A549 treated with AZD2906 at 1 μM for 4 hours (cell line): ENCODE measurements around the gene XPO4. TPM values are rescaled to one million over a fixed set of nuclear protein-coding genes. Genes with fewer than 3 reads are reported as not detected.

Source experiments
- total RNA-seq: library from RNA; stranded (reverse); fragments of 200-300 nt; extraction: Qiagen RNA extraction; gene quantifications from 5 replicates; pipeline ENCODE4 v1.2.3, GENCODE V29; 2022

The XPO4 gene
- total RNA-seq: 4.8 to 6.5 TPM (median 5.8 TPM) in 5 replicates

GRCh38 chr13:20902438-20903163 is at the start of gene XPO4:
TSS of gene XPO4 (minus strand) at chr13:20902746. CDS start at chr13:20902738, 8 bp downstream.

GRCh38 chr13:20773194-20774080 is 129.1 kb downstream of the XPO4 start, which contains the start of gene EEF1AKMT1:
TSS of gene EEF1AKMT1 (minus strand) at chr13:20773961. CDS start at chr13:20757598, 16,363 bp downstream.

Other genes starting within 250 kb of the XPO4 start
- 0.99 to 1.5 TPM (median 1.2 TPM) in 5 replicates for gene IL17D, start 199.0 kb downstream of the XPO4 start, total RNA-seq
- gene EEF1AKMT1, start 128.8 kb downstream of the XPO4 start, total RNA-seq: 4.0 to 4.6 TPM (median 4.5 TPM) in 5 replicates
- 10.6 to 12.1 TPM (median 11.6 TPM) in 5 replicates for gene LATS2, start 158.8 kb upstream of the XPO4 start, total RNA-seq
- 114 to 154 TPM (median 144 TPM) in 5 replicates for gene SAP18, start 237.4 kb upstream of the XPO4 start, total RNA-seq